CD4-positive, alpha-beta T cell (primary cell): ENCODE measurements around the gene DOHH. TPM values are rescaled to one million over a fixed set of nuclear protein-coding genes. Genes with fewer than 3 reads are reported as not detected.

Experiments used
- ATAC-seq: fragments of 200-7000 bp; cut with Tn5 transposase; one replicate; pipeline ENCODE4 v1.10.0; 2022; ENCODE audit warnings: mild to moderate bottlenecking; ENCODE audit not compliant: poor library complexity
- CTCF ChIA-PET: fragments of 350-600 bp; sonication (Branson Sonifier 250); formaldehyde crosslinking; loops from one replicate; lab custom pipeline; 2021; ENCODE audit warnings: antibody characterized with exemption, inconsistent platforms; lab: Charles Lee
- POLR2A ChIA-PET: fragments of 350-600 bp; sonication (Branson Sonifier 250); formaldehyde crosslinking; loops from one replicate; lab custom pipeline; 2021; ENCODE audit warnings: antibody characterized with exemption, inconsistent platforms; lab: Charles Lee
- DNase-seq, 14 experiments: peaks; one replicate each; pipeline ENCODE4 v3.0.0-alpha.2; 2013 to 2020; ENCODE audit warnings: mixed read lengths in 2 of 14
- H3K27ac ChIP-seq, 2 donors: one replicate each; pipeline versions ENCODE4 v1.5.1 to v1.7.0; 2013; ENCODE audit warnings: low read length in 2 of 2, low read depth in 1 of 2, mild to moderate bottlenecking in 1 of 2
- H3K27me3 ChIP-seq, 2 experiments: 1 replicate in 1 of 2; 2 replicates in 1 of 2; pipeline versions ENCODE4 v1.6.1 to v1.7.0; 2013; ENCODE audit warnings: low read length in 2 of 2, control low read depth in 1 of 2, mild to moderate bottlenecking in 1 of 2, moderate library complexity in 1 of 2; ENCODE audit not compliant: insufficient read depth in 2 of 2, control insufficient read depth in 1 of 2
- H3K36me3 ChIP-seq: one replicate; pipeline ENCODE4 v1.6.1; 2013; ENCODE audit warnings: low read length, control low read depth; ENCODE audit not compliant: insufficient read depth
- H3K4me1 ChIP-seq: one replicate; pipeline ENCODE4 v1.6.1; 2013; ENCODE audit warnings: low read length, control low read depth; ENCODE audit not compliant: insufficient read depth
- H3K4me3 ChIP-seq: one replicate; pipeline ENCODE4 v1.5.1; 2013; ENCODE audit warnings: mild to moderate bottlenecking, low read length, moderate library complexity
- H3K9me3 ChIP-seq, 2 experiments: 1 replicate in 1 of 2; 2 replicates in 1 of 2; pipeline versions ENCODE4 v1.6.1 to v1.7.0; 2013; ENCODE audit warnings: low read length in 2 of 2, mild to moderate bottlenecking in 2 of 2, control low read depth in 1 of 2, moderate library complexity in 1 of 2; ENCODE audit not compliant: control insufficient read depth in 1 of 2, insufficient read depth in 1 of 2
- H3K27ac Mint-ChIP-seq: one replicate; pipeline ENCODE4 v1.8.0; 2020; ENCODE audit warnings: mixed read lengths
- H3K27me3 Mint-ChIP-seq: one replicate; pipeline ENCODE4 v1.8.0; 2021; ENCODE audit warnings: mixed read lengths
- H3K36me3 Mint-ChIP-seq: one replicate; pipeline ENCODE4 v1.8.0; 2021; ENCODE audit warnings: low read depth, mixed read lengths
- H3K4me1 Mint-ChIP-seq: one replicate; pipeline ENCODE4 v1.8.0; 2021; ENCODE audit warnings: low read depth, mixed read lengths
- H3K4me3 Mint-ChIP-seq: one replicate; pipeline ENCODE4 v1.8.0; 2020; ENCODE audit warnings: mild to moderate bottlenecking, mixed read lengths
- H3K9me3 Mint-ChIP-seq: one replicate; pipeline ENCODE4 v1.8.0; 2020; ENCODE audit warnings: mixed read lengths
- CTCF ChIP-seq: fragments of 200-600 bp; IDR thresholded peaks from one replicate; pipeline ENCODE4 v1.8.0; 2022; ENCODE audit warnings: antibody characterized with exemption, mild to moderate bottlenecking
- intact Hi-C, 2 experiments: fragments of 100-400 bp; cut with DNase I in 1 of 2; cut with micrococcal nuclease in 1 of 2; formaldehyde crosslinking; loops; one replicate each; pipeline versions ENCODE4 v1.15.1 to v1.9.0; 2023 to 2025; cut with DNase I, micrococcal nuclease
- total RNA-seq, 174 experiments: library from RNA in 2 of 174; stranded (reverse) in 2 of 174; gene quantifications; one replicate each; pipeline ENCODE4 v1.2.3 and lab custom pipeline; 2021 to 2026

DOHH gene
- total RNA-seq, 2 experiments from 2014 or later: 3.9 to 4.7 TPM

- POLR2A ChIA-PET: interaction anchor here (0.6 kb wide), 1 partner anchor 891 kb away, joined by 3 read pairs; no protein-coding TSS in a partner anchor
- H3K4me3 ChIP-seq: no peak overlapping the region
- H3K4me1 ChIP-seq: no peaks in the 10 kb centered on the region
- no peaks in the 10 kb centered on the region for H3K27me3 ChIP-seq
- Mint-ChIP-seq H3K9me3 (no peaks in the 10 kb centered on the region), H3K36me3 (peaks cover 5% of the 10 kb centered on the region), H3K4me1 (no peaks in the 10 kb centered on the region), H3K27ac (no peak overlapping the region), H3K27me3 (no peaks in the 10 kb centered on the region), H3K4me3 (no peak overlapping the region)
- CTCF ChIA-PET: no interaction called here
- no peaks in the 10 kb centered on the region for H3K36me3 ChIP-seq
- no peak for TF ChIP-seq CTCF
- DNase-seq (no peak), ATAC-seq (no peak)
- no peaks in the 10 kb centered on the region for H3K9me3 ChIP-seq
- intact Hi-C loops: no loop called here
- H3K27ac ChIP-seq: no peak overlapping the region
These were observed 32.3 kb downstream of the DOHH start for GRCh38 chr19:3468211-3468610.

- Mint-ChIP-seq H3K36me3 (peaks cover 8% of the 10 kb centered on the region), H3K4me3 (no peak overlapping the region), H3K27me3 (no peaks in the 10 kb centered on the region), H3K27ac (no peak overlapping the region), H3K4me1 (no peaks in the 10 kb centered on the region), H3K9me3 (no peaks in the 10 kb centered on the region)
- intact Hi-C loops: no loop called here
- no peak for TF ChIP-seq CTCF
- ATAC-seq (no peak), DNase-seq (no peak)
- Histone ChIP-seq H3K27ac (no peak overlapping the region), H3K9me3 (no peaks in the 10 kb centered on the region), H3K4me1 (no peaks in the 10 kb centered on the region), H3K36me3 (peaks cover 3% of the 10 kb centered on the region), H3K4me3 (no peak overlapping the region), H3K27me3 (no peaks in the 10 kb centered on the region)
- ChIA-PET POLR2A (interaction anchor here (0.6 kb wide), 1 partner anchor 891 kb away, joined by 3 read pairs; no protein-coding TSS in a partner anchor), CTCF (no interaction called here)
These were observed 32.9 kb downstream of the DOHH start for GRCh38 chr19:3467437-3468198.

- Histone ChIP-seq H3K4me1 (no peaks in the 10 kb centered on the region), H3K9me3 (no peaks in the 10 kb centered on the region), H3K27ac (no peak overlapping the region), H3K27me3 (no peaks in the 10 kb centered on the region), H3K36me3 (peaks cover 4% of the 10 kb centered on the region), H3K4me3 (no peak overlapping the region)
- Mint-ChIP-seq H3K4me1 (no peaks in the 10 kb centered on the region), H3K9me3 (no peaks in the 10 kb centered on the region), H3K36me3 (peaks cover 10% of the 10 kb centered on the region), H3K4me3 (no peak overlapping the region), H3K27me3 (no peaks in the 10 kb centered on the region), H3K27ac (no peak overlapping the region)
- DNase-seq: no peak
- intact Hi-C loops: no loop called here
- no peak for TF ChIP-seq CTCF
- ATAC-seq: no peak
- POLR2A ChIA-PET: no interaction called here
- CTCF ChIA-PET: no interaction called here
These were observed 33.8 kb downstream of the DOHH start for GRCh38 chr19:3466635-3467034.
